Measurements from ENCODE around the gene ROR1. TPM values are rescaled to one million over a fixed set of nuclear protein-coding genes. Genes with fewer than 3 reads are reported as not detected.

The ROR1 gene
- total and polyA plus RNA-seq, 3 donors from 2014 or later: 3.3 to 5.1 (median 4.6) TPM

- no peak overlapping the region for H3K27ac ChIP-seq
- intact Hi-C loops (cut with DNase I; ENCODE audit: low total_unique reads): no loop called here
Measured at GRCh38 chr1:63937461-63938022, 163.7 kb downstream of the ROR1 start.

GRCh38 chr1:63940440-63940839 lies 166.6 kb downstream of the ROR1 start:
- WGBS, 2 donors: 84 to 91% methylated on average over 2 of the region's 2 CpGs
- Histone ChIP-seq H3K27ac (no peak overlapping the region), H3K4me1 (no peaks in the 10 kb centered on the region), H3K27me3 (no peaks in the 10 kb centered on the region), H3K4me3 (no peak overlapping the region), H3K9me3 (no peaks in the 10 kb centered on the region), H3K36me3 (ENCODE audit: low read depth, missing control alignments) (no peaks in the 10 kb centered on the region)
- no peak for DNase-seq
- no peak for TF ChIP-seq CTCF (IDR thresholded peaks at IDR 0.05)
- TF ChIP-seq POLR2A (IDR thresholded peaks at IDR 0.05): no peak
- intact Hi-C loops (cut with DNase I; ENCODE audit: low total_unique reads): no loop called here

More at GRCh38 chr1:63937461-63938022, 163.7 kb downstream of the ROR1 start:
- DNase-seq: no peak
- Histone ChIP-seq H3K27me3 (no peaks in the 10 kb centered on the region), H3K36me3 (ENCODE audit: low read depth, missing control alignments) (no peaks in the 10 kb centered on the region), H3K4me3 (no peak overlapping the region), H3K9me3 (no peaks in the 10 kb centered on the region), H3K4me1 (no peaks in the 10 kb centered on the region)
- 63 to 72% methylated on average over 3 of the region's 3 CpGs for WGBS, 2 donors
- TF ChIP-seq POLR2A (IDR thresholded peaks at IDR 0.05) (no peak), CTCF (IDR thresholded peaks at IDR 0.05) (no peak)

GRCh38 chr1:63943393-63943792 lies 169.6 kb downstream of the ROR1 start:
- DNase-seq: no peak
- 88 to 95% methylated on average over 3 of the region's 3 CpGs for WGBS, 2 donors
- intact Hi-C loops (cut with DNase I; ENCODE audit: low total_unique reads): no loop called here

GRCh38 chr1:63945943-63946342 lies 172.1 kb downstream of the ROR1 start:
- H3K36me3 ChIP-seq (ENCODE audit: low read depth, missing control alignments): no peaks in the 10 kb centered on the region
- TF ChIP-seq POLR2A (IDR thresholded peaks at IDR 0.05) (no peak), CTCF (IDR thresholded peaks at IDR 0.05) (no peak)
- 92 to 94% methylated on average over 1 of the region's 1 CpG for WGBS, 2 donors
- no peaks in the 10 kb centered on the region for H3K27me3 ChIP-seq
- H3K4me3 ChIP-seq: no peak overlapping the region
- H3K4me1 ChIP-seq: no peaks in the 10 kb centered on the region
- H3K27ac ChIP-seq: no peak overlapping the region
- no peaks in the 10 kb centered on the region for H3K9me3 ChIP-seq
- intact Hi-C loops (cut with DNase I; ENCODE audit: low total_unique reads): no loop called here
- DNase-seq: no peak

More at GRCh38 chr1:63943393-63943792, 169.6 kb downstream of the ROR1 start:
- Histone ChIP-seq H3K9me3 (no peaks in the 10 kb centered on the region), H3K27me3 (no peaks in the 10 kb centered on the region), H3K4me3 (no peak overlapping the region), H3K4me1 (no peaks in the 10 kb centered on the region), H3K27ac (no peak overlapping the region), H3K36me3 (ENCODE audit: low read depth, missing control alignments) (no peaks in the 10 kb centered on the region)
- no peak for TF ChIP-seq POLR2A (IDR thresholded peaks at IDR 0.05)
- no peak for TF ChIP-seq CTCF (IDR thresholded peaks at IDR 0.05)

- Histone ChIP-seq H3K4me1 (no peaks in the 10 kb centered on the region), H3K27me3 (no peaks in the 10 kb centered on the region), H3K9me3 (no peaks in the 10 kb centered on the region), H3K4me3 (no peak overlapping the region), H3K27ac (no peak overlapping the region), H3K36me3 (ENCODE audit: low read depth, missing control alignments) (no peaks in the 10 kb centered on the region)
- 68 to 84% methylated on average over 5 to 11 of the region's 11 CpGs for WGBS, 2 donors
- TF ChIP-seq CTCF (IDR thresholded peaks at IDR 0.05) (no peak), POLR2A (IDR thresholded peaks at IDR 0.05) (no peak)
- intact Hi-C loops (cut with DNase I; ENCODE audit: low total_unique reads): no loop called here
- no peak for DNase-seq
Measured at GRCh38 chr1:63946866-63947491, 173.2 kb downstream of the ROR1 start.

Data from testis (tissue), 3 donors.